ENCODE measurements around the gene CMSS1. TPM values are rescaled to one million over a fixed set of nuclear protein-coding genes. Genes with fewer than 3 reads are reported as not detected.

Gene CMSS1
- total and polyA plus RNA-seq, 7 experiments from 2014 or later, result 14.9 to 47.7 (median 18.4) TPM

DNA sequence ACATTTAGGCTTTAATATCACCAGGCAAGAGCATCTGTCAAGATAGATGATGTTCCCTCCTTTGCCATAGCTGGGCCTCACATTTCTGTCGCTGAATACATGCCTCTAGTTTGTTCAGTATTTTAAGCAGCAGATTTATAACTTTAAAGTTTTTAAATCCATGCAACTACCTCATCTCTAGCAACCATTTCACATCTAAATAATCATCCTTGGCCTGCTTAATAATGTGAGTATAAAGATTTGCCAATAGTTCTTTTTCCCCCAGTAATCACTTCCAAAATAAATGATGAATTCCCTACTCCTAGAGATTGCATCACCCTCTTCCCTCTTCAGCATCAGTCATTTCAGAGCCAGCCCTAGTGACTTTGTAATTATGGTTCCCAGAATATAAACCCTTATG is 332.8 kb downstream of the CMSS1 start:
- Mint-ChIP-seq H3K9me3 (peaks cover 0 to 20% (median 10%) of the 10 kb centered on the region in 11 donors), H3K4me3 (no peak overlapping the region), H3K27ac (no peak overlapping the region), H3K27me3 (no peaks in the 10 kb centered on the region), H3K4me1 (peaks cover 0 to 12% (median 0%) of the 10 kb centered on the region in 7 donors), H3K36me3 (peaks cover 35 to 61% (median 56%) of the 10 kb centered on the region in 5 donors)
- CTCF ChIA-PET, result no interaction called here
- no peak for DNase-seq
- ATAC-seq, result no peak
- intact Hi-C loops (cut with micrococcal nuclease), result no loop called here
- POLR2A ChIA-PET, result no interaction called here
- peaks cover 0 to 5% (median 4%) of the 10 kb centered on the region in 3 experiments for H3K9me3 ChIP-seq (ENCODE audit: control insufficient read depth in 2 of 3, low read length in 3 of 3)
- H3K27me3 ChIP-seq (ENCODE audit: control insufficient read depth in 2 of 2, insufficient read depth in 2 of 2, low read length in 2 of 2), result no peaks in the 10 kb centered on the region
- peaks cover 0 to 11% (median 0%) of the 10 kb centered on the region in 3 experiments for H3K36me3 ChIP-seq (ENCODE audit: control insufficient read depth in 2 of 3, insufficient read depth in 3 of 3, low read length in 3 of 3)
- no peaks in the 10 kb centered on the region for H3K4me1 ChIP-seq (ENCODE audit: control insufficient read depth in 2 of 2, insufficient read depth in 2 of 2, low read length in 2 of 2)
- H3K4me3 ChIP-seq (ENCODE audit: low read length), result no peak overlapping the region
- H3K27ac ChIP-seq (ENCODE audit: low read depth, low read length), result no peak overlapping the region

DNA sequence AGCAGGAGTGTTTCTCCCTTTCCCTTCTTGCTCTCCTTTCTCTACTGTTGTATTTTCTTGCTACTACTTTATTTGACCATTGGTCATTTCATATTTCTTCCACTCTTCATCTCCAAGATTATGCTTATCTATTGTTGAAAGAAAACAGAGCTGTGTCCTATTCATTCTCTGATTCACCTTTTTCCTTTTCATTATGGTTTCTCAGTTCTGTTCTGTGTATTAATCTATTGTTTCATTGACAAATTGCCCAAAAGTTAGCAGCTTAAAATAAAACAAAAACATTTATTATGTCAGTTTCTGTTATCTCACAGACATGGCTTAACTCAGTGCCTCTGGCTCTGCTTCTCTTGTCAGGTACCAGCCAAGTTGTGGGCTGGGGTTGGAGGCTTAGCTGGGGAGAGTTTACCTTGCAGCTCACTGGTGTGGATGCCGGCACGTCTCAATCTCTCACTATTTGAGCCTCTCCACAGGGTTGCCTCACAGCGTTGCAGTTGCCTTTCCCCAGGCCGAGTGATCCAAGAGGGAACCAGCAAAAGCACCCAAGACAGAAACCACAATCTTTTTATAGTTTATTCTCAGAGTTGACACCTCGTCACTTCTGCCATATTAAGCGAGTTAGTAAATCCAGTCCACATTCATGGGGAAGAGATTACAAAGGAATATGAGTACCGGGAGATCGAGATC is 333.5 kb downstream of the CMSS1 start:
- POLR2A ChIA-PET, result no interaction called here
- H3K27ac ChIP-seq (ENCODE audit: low read depth, low read length), result no peak overlapping the region
- no peak overlapping the region for H3K4me3 ChIP-seq (ENCODE audit: low read length)
- Mint-ChIP-seq H3K27me3 (no peaks in the 10 kb centered on the region), H3K36me3 (peaks cover 36 to 64% (median 60%) of the 10 kb centered on the region in 5 donors), H3K9me3 (peaks cover 0 to 25% (median 13%) of the 10 kb centered on the region in 11 donors), H3K27ac (no peak overlapping the region), H3K4me3 (no peak overlapping the region), H3K4me1 (peaks cover 0 to 8% (median 0%) of the 10 kb centered on the region in 7 donors)
- intact Hi-C loops (cut with micrococcal nuclease), result no loop called here
- DNase-seq, result no peak
- no peaks in the 10 kb centered on the region for H3K4me1 ChIP-seq (ENCODE audit: control insufficient read depth in 2 of 2, insufficient read depth in 2 of 2, low read length in 2 of 2)
- H3K9me3 ChIP-seq (ENCODE audit: control insufficient read depth in 2 of 3, low read length in 3 of 3), result peaks cover 0 to 7% (median 6%) of the 10 kb centered on the region in 3 experiments
- H3K36me3 ChIP-seq (ENCODE audit: control insufficient read depth in 2 of 3, insufficient read depth in 3 of 3, low read length in 3 of 3), result peaks cover 0 to 11% (median 0%) of the 10 kb centered on the region in 3 experiments
- no peak for ATAC-seq
- H3K27me3 ChIP-seq (ENCODE audit: control insufficient read depth in 2 of 2, insufficient read depth in 2 of 2, low read length in 2 of 2), result no peaks in the 10 kb centered on the region
- CTCF ChIA-PET, result no interaction called here

DNA sequence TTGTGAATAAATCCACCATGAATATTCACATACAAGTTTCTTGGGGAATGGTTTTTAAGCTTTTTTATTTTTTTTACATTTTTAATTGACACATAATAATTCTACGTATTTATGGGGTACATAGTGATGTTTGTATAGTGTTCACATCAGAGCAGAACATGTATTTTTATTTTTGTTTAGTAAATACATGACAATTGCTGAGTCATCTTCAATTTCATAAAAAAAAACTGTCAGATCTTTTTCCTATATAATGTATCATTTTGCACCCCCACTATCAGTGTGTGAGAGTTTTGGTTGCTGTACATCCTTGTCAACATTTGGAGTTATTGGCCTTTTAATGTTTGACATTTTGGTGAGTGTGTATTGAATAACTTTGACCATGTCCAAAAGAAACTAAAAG is 336.5 kb downstream of the CMSS1 start:
- Mint-ChIP-seq H3K4me1 (peaks cover 0 to 6% (median 0%) of the 10 kb centered on the region in 7 donors), H3K27ac (no peak overlapping the region), H3K9me3 (peaks cover 0 to 41% (median 18%) of the 10 kb centered on the region in 11 donors), H3K27me3 (no peaks in the 10 kb centered on the region), H3K36me3 (peaks cover 31 to 76% (median 63%) of the 10 kb centered on the region in 5 donors), H3K4me3 (no peak overlapping the region)
- Histone ChIP-seq H3K4me3 (ENCODE audit: low read length) (no peak overlapping the region), H3K4me1 (ENCODE audit: control insufficient read depth in 2 of 2, insufficient read depth in 2 of 2, low read length in 2 of 2) (no peaks in the 10 kb centered on the region), H3K36me3 (ENCODE audit: control insufficient read depth in 2 of 3, insufficient read depth in 3 of 3, low read length in 3 of 3) (peaks cover 0 to under 1% (median 0%) of the 10 kb centered on the region in 3 experiments), H3K27ac (ENCODE audit: low read depth, low read length) (no peak overlapping the region), H3K9me3 (ENCODE audit: control insufficient read depth in 2 of 3, low read length in 3 of 3) (peaks cover 0 to 7% (median 6%) of the 10 kb centered on the region in 3 experiments), H3K27me3 (ENCODE audit: control insufficient read depth in 2 of 2, insufficient read depth in 2 of 2, low read length in 2 of 2) (no peaks in the 10 kb centered on the region)
- CTCF ChIA-PET, result no interaction called here
- POLR2A ChIA-PET, result no interaction called here
- intact Hi-C loops (cut with micrococcal nuclease), result no loop called here
- no peak for ATAC-seq
- no peak for DNase-seq

DNA sequence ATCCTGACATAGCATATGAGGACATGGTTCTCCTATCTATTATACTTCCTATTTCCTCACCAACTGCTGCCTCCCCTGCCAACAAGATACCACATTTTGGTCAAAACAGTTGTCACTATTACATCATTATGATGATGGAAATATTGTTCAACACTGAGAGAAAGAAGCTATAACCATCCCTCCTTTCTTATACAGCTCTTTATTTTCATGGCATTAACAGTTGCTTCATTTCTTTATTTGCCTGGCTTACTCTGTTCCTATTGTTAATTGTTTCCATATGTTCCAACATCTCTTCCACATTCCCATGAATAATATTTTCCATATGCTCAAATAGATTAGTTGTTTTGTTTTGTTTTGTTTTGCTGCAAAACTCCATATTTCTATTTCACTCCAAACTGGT is 337.5 kb downstream of the CMSS1 start:
- Mint-ChIP-seq H3K36me3 (peaks cover 21 to 68% (median 56%) of the 10 kb centered on the region in 5 donors), H3K27ac (no peak overlapping the region)

DNA sequence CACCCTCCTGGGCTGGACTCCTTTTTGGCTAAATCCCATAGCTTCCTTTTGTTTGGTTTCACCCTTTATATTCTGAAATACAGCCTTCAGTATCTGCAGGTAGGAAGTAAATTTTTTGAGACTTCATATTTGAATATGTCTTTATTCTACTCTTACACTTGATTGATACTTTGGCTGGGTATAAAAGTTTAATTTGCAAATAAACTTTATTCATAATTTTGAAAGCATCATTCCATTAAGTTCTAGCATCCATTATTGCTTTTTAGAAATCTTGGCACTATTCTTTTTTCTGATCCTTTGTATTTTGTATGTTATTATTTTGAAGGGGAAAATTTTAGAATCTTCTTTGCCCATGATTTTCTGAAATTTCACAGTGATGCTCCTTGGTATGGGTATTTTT is 337.9 kb downstream of the CMSS1 start:
- Mint-ChIP-seq H3K4me3 (no peak overlapping the region), H3K9me3 (peaks cover 0 to 41% (median 16%) of the 10 kb centered on the region in 11 donors), H3K4me1 (no peaks in the 10 kb centered on the region), H3K27ac (no peak overlapping the region), H3K27me3 (no peaks in the 10 kb centered on the region), H3K36me3 (peaks cover 21 to 67% (median 56%) of the 10 kb centered on the region in 5 donors)
- DNase-seq (no peak), ATAC-seq (no peak)
- CTCF ChIA-PET, result no interaction called here
- Histone ChIP-seq H3K4me3 (ENCODE audit: low read length) (no peak overlapping the region), H3K27me3 (ENCODE audit: control insufficient read depth in 2 of 2, insufficient read depth in 2 of 2, low read length in 2 of 2) (no peaks in the 10 kb centered on the region), H3K36me3 (ENCODE audit: control insufficient read depth in 2 of 3, insufficient read depth in 3 of 3, low read length in 3 of 3) (peaks cover 0 to 5% (median 0%) of the 10 kb centered on the region in 3 experiments), H3K4me1 (ENCODE audit: control insufficient read depth in 2 of 2, insufficient read depth in 2 of 2, low read length in 2 of 2) (no peaks in the 10 kb centered on the region), H3K27ac (ENCODE audit: low read depth, low read length) (no peak overlapping the region), H3K9me3 (ENCODE audit: control insufficient read depth in 2 of 3, low read length in 3 of 3) (peaks cover 0 to 7% (median 6%) of the 10 kb centered on the region in 3 experiments)
- POLR2A ChIA-PET, result no interaction called here
- intact Hi-C loops (cut with micrococcal nuclease), result no loop called here

More for the DNA sequence above, 337.5 kb downstream of the CMSS1 start:
- Mint-ChIP-seq H3K4me1 (no peaks in the 10 kb centered on the region), H3K4me3 (no peak overlapping the region), H3K27me3 (no peaks in the 10 kb centered on the region), H3K9me3 (peaks cover 0 to 41% (median 16%) of the 10 kb centered on the region in 11 donors)
- Histone ChIP-seq H3K36me3 (ENCODE audit: control insufficient read depth in 2 of 3, insufficient read depth in 3 of 3, low read length in 3 of 3) (peaks cover 0 to 4% (median 0%) of the 10 kb centered on the region in 3 experiments), H3K27me3 (ENCODE audit: control insufficient read depth in 2 of 2, insufficient read depth in 2 of 2, low read length in 2 of 2) (no peaks in the 10 kb centered on the region), H3K4me3 (ENCODE audit: low read length) (no peak overlapping the region), H3K27ac (ENCODE audit: low read depth, low read length) (no peak overlapping the region), H3K4me1 (ENCODE audit: control insufficient read depth in 2 of 2, insufficient read depth in 2 of 2, low read length in 2 of 2) (no peaks in the 10 kb centered on the region), H3K9me3 (ENCODE audit: control insufficient read depth in 2 of 3, low read length in 3 of 3) (peaks cover 0 to 7% (median 6%) of the 10 kb centered on the region in 3 experiments)
- DNase-seq, result no peak
- ChIA-PET POLR2A (no interaction called here), CTCF (no interaction called here)
- intact Hi-C loops (cut with micrococcal nuclease), result no loop called here
- no peak for ATAC-seq

DNA sequence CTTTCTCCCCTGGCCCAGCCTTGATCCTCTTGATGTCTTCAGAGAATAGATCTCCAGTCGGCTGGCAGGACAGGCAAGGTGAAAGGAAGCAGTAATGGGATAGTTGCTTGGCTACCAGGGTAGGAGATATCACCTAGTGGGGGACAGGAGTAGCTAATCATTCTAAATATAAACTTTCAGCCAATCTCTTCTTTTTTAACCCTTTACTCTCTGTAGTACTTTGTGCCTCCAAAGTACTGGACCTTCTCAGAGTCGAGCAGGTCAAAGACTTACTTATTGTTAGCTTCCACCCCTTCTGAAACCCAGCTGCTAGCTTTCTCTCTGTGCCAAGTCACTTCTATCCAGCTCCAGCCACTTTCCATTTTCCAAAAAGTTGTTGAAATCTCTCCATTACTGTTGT is 340.0 kb downstream of the CMSS1 start:
- Histone ChIP-seq H3K27me3 (ENCODE audit: control insufficient read depth in 2 of 2, insufficient read depth in 2 of 2, low read length in 2 of 2) (no peaks in the 10 kb centered on the region), H3K4me1 (ENCODE audit: control insufficient read depth in 2 of 2, insufficient read depth in 2 of 2, low read length in 2 of 2) (no peaks in the 10 kb centered on the region), H3K9me3 (ENCODE audit: control insufficient read depth in 2 of 3, low read length in 3 of 3) (peaks cover 0 to 7% (median 6%) of the 10 kb centered on the region in 3 experiments), H3K27ac (ENCODE audit: low read depth, low read length) (no peak overlapping the region), H3K36me3 (ENCODE audit: control insufficient read depth in 2 of 3, insufficient read depth in 3 of 3, low read length in 3 of 3) (peaks cover 0 to 5% (median 0%) of the 10 kb centered on the region in 3 experiments), H3K4me3 (ENCODE audit: low read length) (no peak overlapping the region)
- ChIA-PET CTCF (no interaction called here), POLR2A (interaction anchor here (0.6 kb wide), 1 partner anchor 340 kb away, joined by 3 read pairs; the partner anchor contains the start of gene CMSS1)
- Mint-ChIP-seq H3K9me3 (peaks cover 0 to 41% (median 16%) of the 10 kb centered on the region in 11 donors), H3K4me1 (no peaks in the 10 kb centered on the region), H3K27ac (no peak overlapping the region), H3K4me3 (no peak overlapping the region), H3K36me3 (peaks cover 10 to 60% (median 40%) of the 10 kb centered on the region in 5 donors), H3K27me3 (no peaks in the 10 kb centered on the region)
- ATAC-seq (no peak), DNase-seq (no peak)
- intact Hi-C loops (cut with micrococcal nuclease), result no loop called here

DNA sequence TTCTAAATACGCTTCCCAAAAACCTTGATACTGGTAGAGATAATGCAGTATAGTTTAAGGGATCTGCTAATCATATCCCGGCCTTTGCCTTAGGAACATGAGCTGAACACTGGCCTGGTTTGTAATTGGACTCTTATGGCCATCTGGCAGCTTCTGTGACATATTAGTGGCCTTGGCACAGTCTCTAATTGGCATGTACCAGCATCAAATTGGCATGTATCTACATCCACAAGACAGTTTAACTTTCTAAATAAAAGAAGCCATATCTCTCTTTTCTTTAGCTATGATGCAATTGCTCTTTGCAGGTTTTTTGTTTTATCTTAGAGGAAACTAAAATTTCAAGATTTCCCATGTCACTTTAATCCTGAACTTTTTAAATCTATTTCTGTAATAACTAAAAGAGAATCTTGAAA is 341.3 kb downstream of the CMSS1 start:
- H3K4me1 Mint-ChIP-seq, result no peaks in the 10 kb centered on the region
- ATAC-seq, result no peak
- H3K27ac Mint-ChIP-seq, result no peak overlapping the region
- Histone ChIP-seq H3K4me1 (ENCODE audit: control insufficient read depth in 2 of 2, insufficient read depth in 2 of 2, low read length in 2 of 2) (no peaks in the 10 kb centered on the region), H3K27ac (ENCODE audit: low read depth, low read length) (no peak overlapping the region), H3K9me3 (ENCODE audit: control insufficient read depth in 2 of 3, low read length in 3 of 3) (peaks cover 0 to 7% (median 6%) of the 10 kb centered on the region in 3 experiments), H3K4me3 (ENCODE audit: low read length) (no peak overlapping the region), H3K27me3 (ENCODE audit: control insufficient read depth in 2 of 2, insufficient read depth in 2 of 2, low read length in 2 of 2) (no peaks in the 10 kb centered on the region), H3K36me3 (ENCODE audit: control insufficient read depth in 2 of 3, insufficient read depth in 3 of 3, low read length in 3 of 3) (peaks cover 0 to 5% (median 0%) of the 10 kb centered on the region in 3 experiments)
- ChIA-PET POLR2A (no interaction called here), CTCF (no interaction called here)
- H3K9me3 Mint-ChIP-seq, result peaks cover 0 to 33% (median 13%) of the 10 kb centered on the region in 11 donors
- H3K4me3 Mint-ChIP-seq, result no peak overlapping the region
- no peak for DNase-seq
- no peaks in the 10 kb centered on the region for H3K27me3 Mint-ChIP-seq
- peaks cover 6 to 50% (median 33%) of the 10 kb centered on the region in 5 donors for H3K36me3 Mint-ChIP-seq
- intact Hi-C loops (cut with micrococcal nuclease), result no loop called here

All from naive thymus-derived CD4-positive, alpha-beta T cell (primary cell).